ENCODE data around the gene NAA16. TPM values are rescaled to one million over a fixed set of nuclear protein-coding genes. Genes with fewer than 3 reads are reported as not detected.
A peak's percentile ranks its signal among the peaks of the same experiment; 100 is the strongest.

Gene NAA16
- total RNA-seq, 3 donors from 2014 or later = 16.2 to 33.1 (median 22.0) TPM

DNA sequence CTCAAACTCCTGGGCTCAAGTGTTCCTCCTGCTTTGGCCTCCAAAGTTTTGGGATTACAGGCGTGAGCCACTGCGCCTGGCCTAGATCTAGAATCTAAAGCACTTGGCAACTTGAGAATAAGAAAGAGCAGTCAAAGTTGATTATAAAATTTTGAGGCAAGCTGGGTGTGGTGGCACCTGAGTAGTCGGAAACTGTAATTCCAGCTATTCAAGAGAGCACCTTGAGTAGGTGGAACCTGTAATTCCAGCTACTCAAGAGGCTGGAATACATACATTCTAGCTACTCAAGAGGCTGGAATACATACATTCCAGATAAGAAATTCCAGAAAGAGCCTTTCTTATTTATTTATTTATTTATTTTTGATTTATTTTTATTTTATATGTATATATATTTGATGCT is 8.3 kb upstream of the NAA16 start:
- intact Hi-C loops (cut with DNase I; ENCODE audit: low total_unique reads) = no loop called here
- DNase-seq (ENCODE audit: low spot score in 2 of 2) = no peak
- H3K4me3 ChIP-seq = no peak overlapping the region

GRCh38 chr13:41304551-41304950 is 6.5 kb upstream of the NAA16 start:
- Histone ChIP-seq H3K4me1 (no peaks in the 10 kb centered on the region), H3K27me3 (no peaks in the 10 kb centered on the region), H3K27ac (no peak overlapping the region), H3K9me3 (no peaks in the 10 kb centered on the region), H3K36me3 (no peaks in the 10 kb centered on the region), H3K4me3 (no peak overlapping the region)
- intact Hi-C loops (cut with DNase I; ENCODE audit: low total_unique reads) = no loop called here
- TF ChIP-seq CTCF (IDR thresholded peaks at IDR 0.05) = no peak
- TF ChIP-seq POLR2A (IDR thresholded peaks at IDR 0.05) = no peak
- no peak for TF ChIP-seq POLR2AphosphoS5 (IDR thresholded peaks at IDR 0.05)
- DNase-seq (ENCODE audit: low spot score in 2 of 2) = no peak

More for the DNA sequence above, 8.3 kb upstream of the NAA16 start:
- TF ChIP-seq POLR2AphosphoS5 (IDR thresholded peaks at IDR 0.05) (no peak), POLR2A (IDR thresholded peaks at IDR 0.05) (no peak)
- Histone ChIP-seq H3K4me1 (no peaks in the 10 kb centered on the region), H3K9me3 (no peaks in the 10 kb centered on the region), H3K36me3 (no peaks in the 10 kb centered on the region), H3K27me3 (no peaks in the 10 kb centered on the region), H3K27ac (no peak overlapping the region)

GRCh38 chr13:41306271-41307145 is 4.6 kb upstream of the NAA16 start:
- H3K4me1 ChIP-seq = no peaks in the 10 kb centered on the region
- no peak for TF ChIP-seq POLR2AphosphoS5 (IDR thresholded peaks at IDR 0.05)
- TF ChIP-seq POLR2A (IDR thresholded peaks at IDR 0.05) = no peak
- TF ChIP-seq CTCF (IDR thresholded peaks at IDR 0.05) = no peak
- intact Hi-C loops (cut with DNase I; ENCODE audit: low total_unique reads) = no loop called here
- no peak for DNase-seq (ENCODE audit: low spot score in 2 of 2)
- no peaks in the 10 kb centered on the region for H3K27me3 ChIP-seq
- H3K36me3 ChIP-seq = no peaks in the 10 kb centered on the region
- H3K4me3 ChIP-seq = no peak overlapping the region
- no peak overlapping the region for H3K27ac ChIP-seq
- no peaks in the 10 kb centered on the region for H3K9me3 ChIP-seq

GRCh38 chr13:41307884-41308640 is 3.0 kb upstream of the NAA16 start:
- Histone ChIP-seq H3K36me3 (no peaks in the 10 kb centered on the region), H3K27ac (no peak overlapping the region), H3K9me3 (no peaks in the 10 kb centered on the region), H3K4me1 (peaks cover 0 to 8% of the 10 kb centered on the region in 2 donors), H3K4me3 (no peak overlapping the region), H3K27me3 (no peaks in the 10 kb centered on the region)
- DNase-seq (ENCODE audit: low spot score in 2 of 2) = no peak
- TF ChIP-seq POLR2A (IDR thresholded peaks at IDR 0.05) = no peak
- intact Hi-C loops (cut with DNase I; ENCODE audit: low total_unique reads) = no loop called here

- peak overlapping the region; percentile 95 to 96 for H3K27ac ChIP-seq
- intact Hi-C loops (cut with DNase I; ENCODE audit: low total_unique reads) = loop anchor here (2.0 kb wide), 1 partner anchor 49 kb away; the partner anchor contains the start of gene MTRF1
- TF ChIP-seq POLR2AphosphoS5 (IDR thresholded peaks at IDR 0.05) (peak in 1 of 3 donors; percentile 17), CTCF (IDR thresholded peaks at IDR 0.05) (no peak)
- peaks cover 0 to 8% of the 10 kb centered on the region in 2 donors for H3K4me1 ChIP-seq
- no peaks in the 10 kb centered on the region for H3K27me3 ChIP-seq
- H3K9me3 ChIP-seq = no peaks in the 10 kb centered on the region
- H3K36me3 ChIP-seq = no peaks in the 10 kb centered on the region
- H3K4me3 ChIP-seq = peak overlapping the region; percentile 82 to 98 (median 84)
- DNase-seq (ENCODE audit: low spot score in 2 of 2) = no peak
Measured at GRCh38 chr13:41311406-41312175, 524 bp downstream of the NAA16 start.

Data from breast epithelium (tissue), 4 donors.